Activated naive CD8-positive, alpha-beta T cell treated with anti-CD3 and anti-CD28 coated beads for 36 hours (primary cell): ENCODE measurements around the gene CAB39. TPM values are rescaled to one million over a fixed set of nuclear protein-coding genes. Genes with fewer than 3 reads are reported as not detected.
A peak's percentile ranks its signal among the peaks of the same experiment; 100 is the strongest.

Experiments
- DNase-seq: peaks from one replicate; pipeline ENCODE4 v3.0.0; 2021
- H3K27ac Mint-ChIP-seq: one replicate; pipeline ENCODE4 v1.8.0; 2022; ENCODE audit warnings: mild to moderate bottlenecking, moderate library complexity, mixed read lengths
- H3K27me3 Mint-ChIP-seq: one replicate; pipeline ENCODE4 v1.8.0; 2022; ENCODE audit warnings: mild to moderate bottlenecking, mixed read lengths
- H3K36me3 Mint-ChIP-seq: one replicate; pipeline ENCODE4 v1.8.0; 2021; ENCODE audit warnings: mild to moderate bottlenecking, mixed read lengths
- H3K4me1 Mint-ChIP-seq: one replicate; pipeline ENCODE4 v1.8.0; 2021; ENCODE audit warnings: mixed read lengths
- H3K4me3 Mint-ChIP-seq: one replicate; pipeline ENCODE4 v1.8.0; 2022; ENCODE audit warnings: mild to moderate bottlenecking, moderate library complexity, mixed read lengths
- H3K9me3 Mint-ChIP-seq: one replicate; pipeline ENCODE4 v1.8.0; 2022; ENCODE audit warnings: mixed read lengths
- total RNA-seq, 2 experiments: library from RNA; stranded (reverse); gene quantifications; one replicate each; pipeline ENCODE4 v1.2.3, GENCODE V29; 2021

The CAB39 gene
- total RNA-seq, 2 experiments from 2014 or later = 119 to 122 TPM

DNA sequence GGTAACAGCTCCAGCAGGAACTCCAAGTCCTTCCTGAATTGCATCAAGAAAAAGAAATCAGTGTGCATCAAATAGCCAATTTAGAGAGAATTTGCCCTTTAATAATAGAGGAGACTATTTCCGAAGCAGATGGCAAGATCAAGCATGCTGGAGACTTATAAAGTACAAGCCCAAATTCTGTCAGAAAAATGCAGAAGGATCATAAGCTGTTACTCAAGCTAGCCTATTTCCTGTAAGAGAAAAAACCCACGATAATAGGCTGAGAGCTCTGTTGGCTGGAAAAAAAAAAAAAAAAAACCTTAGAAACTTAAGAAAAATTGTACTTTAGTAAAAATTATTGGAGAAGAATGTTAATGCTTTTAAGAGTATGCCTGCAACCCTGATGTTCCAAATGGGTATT is 127.7 kb downstream of the CAB39 start:
- Mint-ChIP-seq H3K27ac (no peak overlapping the region), H3K4me1 (peaks cover 5% of the 10 kb centered on the region), H3K9me3 (peaks cover 14% of the 10 kb centered on the region), H3K4me3 (no peak overlapping the region), H3K36me3 (no peaks in the 10 kb centered on the region), H3K27me3 (peaks cover 6% of the 10 kb centered on the region)
- DNase-seq = no peak

DNA sequence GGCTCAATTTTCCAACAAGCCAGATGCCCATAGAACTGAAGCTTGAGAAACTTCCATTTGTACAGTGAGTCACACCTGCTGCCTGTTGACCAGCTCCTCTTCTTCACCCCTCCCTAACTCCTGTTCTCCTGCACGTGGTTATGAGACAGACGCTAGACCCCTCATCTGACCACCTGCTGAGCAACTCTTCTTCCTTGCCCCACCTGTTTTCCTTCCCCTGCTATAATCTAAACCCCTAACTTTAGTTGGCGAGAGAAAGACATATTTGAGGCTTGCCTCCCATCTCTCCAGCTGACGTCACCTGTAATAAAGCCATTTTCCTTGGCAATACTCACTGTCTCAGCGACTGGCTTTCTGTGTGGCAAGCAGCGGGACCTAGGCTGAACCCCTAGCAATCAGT is 129.8 kb downstream of the CAB39 start:
- Mint-ChIP-seq H3K36me3 (no peaks in the 10 kb centered on the region), H3K27me3 (peaks cover 6% of the 10 kb centered on the region), H3K4me3 (no peak overlapping the region), H3K9me3 (peaks cover 14% of the 10 kb centered on the region), H3K4me1 (peaks cover 8% of the 10 kb centered on the region), H3K27ac (no peak overlapping the region)
- DNase-seq = no peak

- no peaks in the 10 kb centered on the region for H3K36me3 Mint-ChIP-seq
- peaks cover 6% of the 10 kb centered on the region for H3K27me3 Mint-ChIP-seq
- H3K27ac Mint-ChIP-seq = no peak overlapping the region
- H3K4me1 Mint-ChIP-seq = peaks cover 11% of the 10 kb centered on the region
- no peak for DNase-seq
- no peak overlapping the region for H3K4me3 Mint-ChIP-seq
- H3K9me3 Mint-ChIP-seq = peaks cover 9% of the 10 kb centered on the region
These were observed 130.5 kb downstream of the CAB39 start for GRCh38 chr2:230843132-230843531.

GRCh38 chr2:230846360-230846759 is 133.7 kb downstream of the CAB39 start:
- H3K9me3 Mint-ChIP-seq = no peaks in the 10 kb centered on the region
- H3K4me3 Mint-ChIP-seq = no peak overlapping the region
- no peaks in the 10 kb centered on the region for H3K36me3 Mint-ChIP-seq
- DNase-seq = no peak
- H3K4me1 Mint-ChIP-seq = peaks cover 11% of the 10 kb centered on the region
- peaks cover 14% of the 10 kb centered on the region for H3K27me3 Mint-ChIP-seq
- H3K27ac Mint-ChIP-seq = no peak overlapping the region

GRCh38 chr2:230847883-230848388 is 135.3 kb downstream of the CAB39 start:
- peak; percentile 91 for DNase-seq
- no peak overlapping the region for H3K4me3 Mint-ChIP-seq
- H3K4me1 Mint-ChIP-seq = peaks cover 11% of the 10 kb centered on the region
- no peaks in the 10 kb centered on the region for H3K36me3 Mint-ChIP-seq
- no peaks in the 10 kb centered on the region for H3K9me3 Mint-ChIP-seq
- H3K27me3 Mint-ChIP-seq = peaks cover 24% of the 10 kb centered on the region
- H3K27ac Mint-ChIP-seq = no peak overlapping the region

GRCh38 chr2:230849633-230850357 is 137.2 kb downstream of the CAB39 start:
- H3K27ac Mint-ChIP-seq = peak overlapping the region; percentile 1
- H3K4me3 Mint-ChIP-seq = no peak overlapping the region
- no peaks in the 10 kb centered on the region for H3K36me3 Mint-ChIP-seq
- H3K9me3 Mint-ChIP-seq = no peaks in the 10 kb centered on the region
- H3K27me3 Mint-ChIP-seq = peaks cover 40% of the 10 kb centered on the region
- peaks cover 10% of the 10 kb centered on the region for H3K4me1 Mint-ChIP-seq
- peak; percentile 73 for DNase-seq

DNA sequence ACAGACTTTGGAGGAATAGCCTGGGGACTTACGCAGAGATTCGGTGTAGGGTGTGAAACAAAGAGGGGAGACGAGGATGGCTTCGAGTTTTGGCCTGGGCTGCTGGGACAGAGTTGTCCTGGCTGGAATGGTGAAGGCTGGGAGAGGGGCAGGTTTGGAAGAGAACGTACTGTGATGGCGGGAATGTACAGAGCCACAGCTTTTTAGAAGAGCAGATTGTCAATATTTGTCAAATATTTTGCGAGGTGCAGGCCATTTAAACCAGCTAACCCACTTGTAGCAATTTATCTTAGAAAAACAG is 137.7 kb downstream of the CAB39 start:
- H3K4me3 Mint-ChIP-seq = no peak overlapping the region
- DNase-seq = no peak
- H3K27ac Mint-ChIP-seq = peak overlapping the region; percentile 1
- H3K9me3 Mint-ChIP-seq = no peaks in the 10 kb centered on the region
- H3K36me3 Mint-ChIP-seq = no peaks in the 10 kb centered on the region
- H3K4me1 Mint-ChIP-seq = peaks cover 10% of the 10 kb centered on the region
- H3K27me3 Mint-ChIP-seq = peaks cover 40% of the 10 kb centered on the region

DNA sequence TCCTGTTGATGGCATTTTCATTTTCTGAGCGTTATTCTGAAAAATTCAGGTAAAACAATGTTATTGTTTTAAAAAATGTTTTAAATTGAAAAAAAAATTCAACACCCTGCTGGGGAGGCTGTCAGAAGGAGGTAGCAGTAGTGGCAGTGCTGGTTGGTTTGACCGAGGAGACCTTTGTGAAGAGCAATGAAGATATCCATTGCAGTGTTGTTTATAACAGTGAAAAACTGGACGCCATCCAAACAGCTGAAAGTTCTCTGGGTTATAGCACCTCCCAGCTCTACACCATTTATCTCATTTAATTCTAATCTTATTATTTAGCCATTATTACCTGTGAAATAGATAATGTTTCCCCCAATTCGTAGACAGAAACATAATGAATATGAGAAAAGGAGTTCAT is 139.5 kb downstream of the CAB39 start:
- no peak overlapping the region for H3K27ac Mint-ChIP-seq
- H3K36me3 Mint-ChIP-seq = no peaks in the 10 kb centered on the region
- no peaks in the 10 kb centered on the region for H3K9me3 Mint-ChIP-seq
- no peak overlapping the region for H3K4me3 Mint-ChIP-seq
- DNase-seq = no peak
- peaks cover 51% of the 10 kb centered on the region for H3K27me3 Mint-ChIP-seq
- peaks cover 10% of the 10 kb centered on the region for H3K4me1 Mint-ChIP-seq

- peaks cover 9% of the 10 kb centered on the region for H3K27me3 Mint-ChIP-seq
- H3K4me3 Mint-ChIP-seq = peak overlapping the region; percentile 19
- peak overlapping the region; percentile 22 for H3K27ac Mint-ChIP-seq
- DNase-seq = peak; percentile 42
- no peaks in the 10 kb centered on the region for H3K36me3 Mint-ChIP-seq
- no peaks in the 10 kb centered on the region for H3K9me3 Mint-ChIP-seq
- H3K4me1 Mint-ChIP-seq = peaks cover 44% of the 10 kb centered on the region
These were observed 149.1 kb downstream of the CAB39 start for GRCh38 chr2:230861552-230862255.

DNA sequence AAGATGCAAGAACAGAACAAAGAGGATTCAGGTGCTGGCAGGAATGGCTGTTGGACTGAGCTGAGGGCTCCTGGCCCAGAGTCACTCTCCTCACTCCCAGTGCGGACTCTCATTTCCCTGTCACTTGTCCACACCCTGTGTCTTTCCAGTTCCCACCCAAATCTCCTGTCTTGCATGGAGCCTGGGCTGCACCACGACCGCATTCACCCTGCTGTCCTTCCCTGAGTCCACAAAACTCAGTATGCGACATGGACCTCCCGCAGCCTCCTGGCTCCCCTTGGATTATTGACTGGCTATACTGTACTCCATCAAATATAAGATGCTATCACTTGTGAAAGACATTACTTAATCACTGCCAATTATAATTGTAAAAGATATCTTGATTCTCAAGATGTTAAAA is 149.7 kb downstream of the CAB39 start:
- no peaks in the 10 kb centered on the region for H3K36me3 Mint-ChIP-seq
- H3K9me3 Mint-ChIP-seq = no peaks in the 10 kb centered on the region
- peaks cover 9% of the 10 kb centered on the region for H3K27me3 Mint-ChIP-seq
- peaks cover 50% of the 10 kb centered on the region for H3K4me1 Mint-ChIP-seq
- H3K4me3 Mint-ChIP-seq = no peak overlapping the region
- DNase-seq = no peak
- H3K27ac Mint-ChIP-seq = no peak overlapping the region

DNA sequence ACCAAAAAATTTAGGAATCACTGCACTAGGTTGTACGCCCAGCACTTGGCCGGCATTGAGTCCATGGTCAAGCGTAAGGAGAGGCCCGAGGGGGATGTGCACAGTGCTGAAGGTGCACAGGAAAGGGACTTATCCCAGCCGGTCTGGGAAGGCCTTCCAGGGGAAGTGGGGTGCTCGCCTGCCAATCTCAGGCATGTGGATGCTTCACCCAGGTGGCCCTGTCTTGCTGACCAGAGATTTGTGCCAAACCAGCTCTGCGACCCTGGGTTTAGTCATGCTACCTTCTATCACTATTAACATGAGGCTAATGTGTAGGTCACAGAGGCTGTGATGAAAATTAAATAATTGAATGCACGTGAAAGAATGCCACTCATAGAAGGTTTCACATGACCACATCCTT is 150.4 kb downstream of the CAB39 start:
- H3K36me3 Mint-ChIP-seq = no peaks in the 10 kb centered on the region
- H3K4me3 Mint-ChIP-seq = peak overlapping the region; percentile 4
- peaks cover 53% of the 10 kb centered on the region for H3K4me1 Mint-ChIP-seq
- H3K9me3 Mint-ChIP-seq = no peaks in the 10 kb centered on the region
- no peak for DNase-seq
- peaks cover 3% of the 10 kb centered on the region for H3K27me3 Mint-ChIP-seq
- no peak overlapping the region for H3K27ac Mint-ChIP-seq

- H3K27me3 Mint-ChIP-seq = no peaks in the 10 kb centered on the region
These were observed 150.9 kb downstream of the CAB39 start for GRCh38 chr2:230863442-230864121.

GRCh38 chr2:230864122-230864604 is 151.5 kb downstream of the CAB39 start:
- Mint-ChIP-seq H3K4me1 (peaks cover 61% of the 10 kb centered on the region), H3K36me3 (peaks cover 3% of the 10 kb centered on the region), H3K27ac (peak overlapping the region; percentile 34), H3K27me3 (no peaks in the 10 kb centered on the region), H3K9me3 (no peaks in the 10 kb centered on the region), H3K4me3 (peak overlapping the region; percentile 87)
- no peak for DNase-seq

More at GRCh38 chr2:230863442-230864121, 150.9 kb downstream of the CAB39 start:
- peak overlapping the region; percentile 87 for H3K4me3 Mint-ChIP-seq
- H3K27ac Mint-ChIP-seq = peak overlapping the region; percentile 47
- peaks cover 57% of the 10 kb centered on the region for H3K4me1 Mint-ChIP-seq
- H3K9me3 Mint-ChIP-seq = no peaks in the 10 kb centered on the region
- no peak for DNase-seq
- H3K36me3 Mint-ChIP-seq = no peaks in the 10 kb centered on the region

- Mint-ChIP-seq H3K27me3 (no peaks in the 10 kb centered on the region), H3K27ac (peak within 1 kb of the TSS; percentile 73), H3K9me3 (no peaks in the 10 kb centered on the region), H3K4me1 (peaks cover 65% of the 10 kb centered on the region), H3K36me3 (peaks cover 3% of the 10 kb centered on the region), H3K4me3 (peak within 1 kb of the TSS; percentile 87)
- peak; percentile 87 for DNase-seq
These were observed 152.1 kb downstream of the CAB39 start, which contains the start of gene ITM2C for GRCh38 chr2:230864605-230865306. TSS of gene ITM2C (plus strand) at chr2:230864942. CDS start at chr2:230865026, 84 bp downstream.
